IMR-90 (cell line): ENCODE data around the gene COL18A1. TPM values are rescaled to one million over a fixed set of nuclear protein-coding genes. Genes with fewer than 3 reads are reported as not detected.

ENCODE experiments used
- ATAC-seq: fragments of 200-7000 bp; cut with Tn5 transposase; 2 replicates; pipeline ENCODE4 v1.9.1; 2020; ENCODE audit warnings: low read depth, mild to moderate bottlenecking, moderate library complexity
- BruUV-seq: library from RNA; stranded (reverse); fragments of 400-500 nt; replicated peaks from 2 replicates; lab custom pipeline; 2021; lab: Mats Ljungman, UMichigan
- CTCF ChIA-PET: fragments of 300-600 bp; formaldehyde crosslinking; extraction: SDS; loops from one replicate; lab custom pipeline; 2021; ENCODE audit warnings: antibody characterized with exemption; lab: Yijun Ruan, JAX
- POLR2A ChIA-PET: fragments of 300-600 bp; sonication (Branson Sonifier 250); formaldehyde crosslinking; loops from one replicate; lab custom pipeline; 2022; ENCODE audit warnings: antibody characterized with exemption; ENCODE audit not compliant: unreplicated experiment; lab: Charles Lee
- DNase-seq: peaks from one replicate; pipeline ENCODE4 v3.0.0; 2013
- H2AFZ ChIP-seq: replicated peaks from 2 replicates; pipeline ENCODE3; 2013; ENCODE audit warnings: low read length, mild to moderate bottlenecking; ENCODE audit not compliant: poor library complexity
- H2AK5ac ChIP-seq: 2 replicates; pipeline ENCODE4 v1.6.1; 2013; ENCODE audit warnings: low read depth, low read length, inconsistent platforms
- H2AK9ac ChIP-seq: replicated peaks from 2 replicates; pipeline ENCODE3; 2013; ENCODE audit warnings: mild to moderate bottlenecking, low read depth, low read length, moderate library complexity; ENCODE audit not compliant: poor library complexity
- H2BK120ac ChIP-seq: 2 replicates; pipeline ENCODE4 v1.6.1; 2013; ENCODE audit warnings: low read depth, low read length, inconsistent platforms
- H2BK15ac ChIP-seq: 3 replicates; pipeline ENCODE4 v1.6.1; 2013; ENCODE audit warnings: low read depth, low read length, inconsistent platforms
- H2BK20ac ChIP-seq: 2 replicates; pipeline ENCODE4 v1.6.1; 2013; ENCODE audit warnings: low read depth, mild to moderate bottlenecking, inconsistent platforms, low read length, moderate library complexity
- H2BK5ac ChIP-seq: 2 replicates; pipeline ENCODE4 v1.6.1; 2013; ENCODE audit warnings: mild to moderate bottlenecking, low read depth, low read length, inconsistent platforms; ENCODE audit not compliant: poor library complexity, severe bottlenecking
- H3K14ac ChIP-seq: replicated peaks from 2 replicates; pipeline ENCODE4 v1.6.1; 2013; ENCODE audit warnings: low read depth, low read length, inconsistent platforms
- H3K18ac ChIP-seq: 2 replicates; pipeline ENCODE4 v1.6.1; 2013; ENCODE audit warnings: low read depth, low read length, control low read depth
- H3K23ac ChIP-seq: 2 replicates; pipeline ENCODE4 v1.6.1; 2013; ENCODE audit warnings: low read depth, low read length, inconsistent platforms
- H3K27ac ChIP-seq: 2 replicates; pipeline ENCODE4 v1.5.1; 2013; ENCODE audit warnings: mild to moderate bottlenecking, control low read depth, low read length; ENCODE audit not compliant: insufficient read depth
- H3K27me3 ChIP-seq: 2 replicates; pipeline ENCODE4 v1.6.1; 2013; ENCODE audit warnings: low read length; ENCODE audit not compliant: control insufficient read depth, insufficient read depth
- H3K36me3 ChIP-seq: 2 replicates; pipeline ENCODE4 v1.6.1; 2013; ENCODE audit warnings: low read length, mixed read lengths; ENCODE audit not compliant: control insufficient read depth, insufficient read depth
- H3K4ac ChIP-seq: 2 replicates; pipeline ENCODE4 v1.6.1; 2013; ENCODE audit warnings: low read depth, low read length, inconsistent platforms
- H3K4me1 ChIP-seq: 2 replicates; pipeline ENCODE4 v1.6.1; 2013; ENCODE audit warnings: low read length, mixed read lengths; ENCODE audit not compliant: control insufficient read depth, insufficient read depth
- H3K4me2 ChIP-seq: 2 replicates; pipeline ENCODE4 v1.6.1; 2013; ENCODE audit warnings: low read depth, mild to moderate bottlenecking, control low read depth, low read length, moderate library complexity
- H3K4me3 ChIP-seq: 2 replicates; pipeline ENCODE4 v1.5.1; 2013; ENCODE audit warnings: low read depth, mild to moderate bottlenecking, control low read depth, low read length, moderate library complexity; ENCODE audit not compliant: insufficient read depth
- H3K56ac ChIP-seq: 2 replicates; pipeline ENCODE4 v1.6.1; 2013; ENCODE audit warnings: low read length, inconsistent platforms; ENCODE audit not compliant: insufficient read depth; ENCODE audit errors: extremely low read depth
- H3K79me1 ChIP-seq, 2 experiments: 2 replicates each; pipeline ENCODE4 v1.6.1; 2013; ENCODE audit warnings: low read length in 2 of 2, inconsistent platforms in 1 of 2, low read depth in 1 of 2
- H3K9ac ChIP-seq: 2 replicates; pipeline ENCODE4 v1.6.1; 2013; ENCODE audit warnings: low read depth, low read length, control low read depth
- H3K9me1 ChIP-seq: 2 replicates; pipeline ENCODE4 v1.6.1; 2013; ENCODE audit warnings: low read length, inconsistent platforms; ENCODE audit not compliant: insufficient read depth
- H3K9me3 ChIP-seq: 2 replicates; pipeline ENCODE4 v1.6.1; 2013; ENCODE audit warnings: low read length; ENCODE audit not compliant: control insufficient read depth, insufficient read depth
- H4K20me1 ChIP-seq: 2 replicates; pipeline ENCODE4 v1.6.1; 2013; ENCODE audit warnings: low read length, inconsistent platforms; ENCODE audit not compliant: insufficient read depth
- H4K5ac ChIP-seq: 2 replicates; pipeline ENCODE4 v1.6.1; 2013; ENCODE audit warnings: mild to moderate bottlenecking, low read depth, low read length, control low read depth
- H4K8ac ChIP-seq, 2 experiments: 2 replicates each; pipeline ENCODE4 v1.6.1; 2013; ENCODE audit warnings: low read depth in 2 of 2, low read length in 2 of 2, control low read depth in 1 of 2, inconsistent platforms in 1 of 2
- H4K91ac ChIP-seq: 2 replicates; pipeline ENCODE4 v1.6.1; 2013; ENCODE audit warnings: low read depth, low read length, inconsistent platforms; ENCODE audit not compliant: insufficient read depth
- BHLHE40 ChIP-seq: fragments of 150-350 bp; IDR thresholded peaks from 2 replicates; pipeline ENCODE4 v1.6.1; 2016; ENCODE audit warnings: mild to moderate bottlenecking, low read depth, low read length
- CEBPB ChIP-seq: IDR thresholded peaks from 2 replicates; pipeline ENCODE4 v1.6.1; 2012; ENCODE audit warnings: low read depth, low read length, improper control_type of control experiment
- CHD1 ChIP-seq: IDR thresholded peaks from 2 replicates; pipeline ENCODE4 v1.6.1; 2012; ENCODE audit warnings: low read depth, low read length, improper control_type of control experiment
- NFE2L2 ChIP-seq: fragments of 150-350 bp; IDR thresholded peaks from 2 replicates; pipeline ENCODE4 v1.6.1; 2016; ENCODE audit warnings: low read depth, mild to moderate bottlenecking, low read length
- RAD21 ChIP-seq: IDR thresholded peaks from 2 replicates; pipeline ENCODE4 v1.6.1; 2012; ENCODE audit warnings: low read length, improper control_type of control experiment
- WGBS, 2 experiments: methylation state at CpG; one replicate each; pipeline versions ENCODE4 v1.1.5 to v1.1.7; 2013; ENCODE audit warnings: missing lambda C conversion rate in 2 of 2; ENCODE audit not compliant: insufficient read length in 1 of 2; ENCODE audit errors: extremely low coverage in 2 of 2; 5-methylcytosine and 5-hydroxymethylcytosine counted together
- dilution Hi-C: fragments of 300-500 bp; cut with HindIII; formaldehyde crosslinking; loops from one replicate; pipeline ENCODE4 v1.14.3; 2018; ENCODE audit warnings: low sequenced_read_pairs; ENCODE audit not compliant: unreplicated experiment
- in situ Hi-C: fragments of 300-500 bp; cut with MboI; formaldehyde crosslinking; loops from 3 replicates; pipeline ENCODE4 v1.14.3; 2019; ENCODE audit warnings: low sequenced_read_pairs, inconsistent platforms, mixed read lengths
- intact Hi-C: fragments of 100-400 bp; cut with micrococcal nuclease; formaldehyde crosslinking; loops from 2 replicates; pipeline ENCODE4 v1.10.0; 2022
- polyA plus RNA-seq, 3 experiments: library from polyadenylated mRNA; depleted of rRNA; stranded (reverse); fragments of >200 nt; gene quantifications; 2 replicates each; pipeline ENCODE4 v1.2.3, GENCODE V29; 2012; ENCODE audit warnings: low replicate concordance in 1 of 3
- total RNA-seq: library from RNA; depleted of rRNA; stranded (reverse); fragments of >200 nt; gene quantifications from 2 replicates; pipeline ENCODE4 v1.2.3, GENCODE V29; 2012

COL18A1 gene
- total and polyA plus RNA-seq, 2 of the 4 experiments (the other 2 are of a cell fraction): 4.3 to 46.7 TPM

DNA sequence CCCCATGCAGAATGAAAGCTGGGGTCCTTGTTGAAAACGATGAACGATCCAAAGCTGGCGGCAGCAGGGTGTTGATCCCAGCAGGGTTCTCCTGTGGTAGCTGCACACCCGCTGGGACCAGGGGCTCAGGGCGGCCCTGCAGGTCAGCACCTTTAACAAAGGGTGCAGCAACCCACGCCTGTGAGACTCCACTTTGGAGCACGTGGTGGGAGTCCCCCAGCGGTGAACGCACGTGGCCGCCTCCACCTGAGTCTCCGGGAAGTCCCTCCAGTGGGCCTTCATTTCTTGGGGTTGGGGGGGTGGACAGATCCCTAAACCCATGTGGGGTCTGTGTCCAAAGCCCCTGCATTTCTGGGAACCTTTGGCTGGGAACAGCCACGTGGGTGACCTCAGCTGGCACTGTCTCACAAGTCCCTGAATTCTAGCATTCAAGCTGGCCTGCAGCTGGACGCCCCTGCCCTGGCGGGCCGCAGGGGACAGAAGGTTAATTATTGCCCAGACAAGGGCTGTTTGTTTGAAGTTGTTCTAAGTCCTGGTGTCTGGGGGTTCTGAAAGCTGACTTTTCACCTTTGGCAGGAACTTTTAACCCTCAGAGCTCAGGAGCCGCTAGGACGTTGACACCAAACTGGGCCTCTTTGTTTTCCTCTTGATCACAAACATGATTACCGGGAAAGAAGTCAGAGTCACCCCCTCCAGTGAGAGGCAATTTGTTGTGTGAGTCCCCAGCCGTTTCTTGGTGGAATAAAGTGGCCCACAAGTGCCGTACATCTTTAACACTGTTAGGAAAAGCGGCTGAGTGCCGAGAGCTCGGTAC, 64.5 kb downstream of the COL18A1 start (continued):
- TF ChIP-seq CHD1: no peak
- no peak for TF ChIP-seq NFE2L2
- TF ChIP-seq CEBPB: no peak

- Histone ChIP-seq H3K9me1 (peaks cover 17% of the 10 kb centered on the region), H2BK15ac (peak overlapping the region; percentile 48; the same call in 1 of the 3 replicates), H4K8ac (peak overlapping the region in 1 of 2 experiments; percentile 56; a peak in 1 of 4 replicates), H3K56ac (no peak overlapping the region), H2AFZ (peak overlapping the region; percentile 5), H2BK120ac (peak overlapping the region; percentile 47), H4K20me1 (peaks cover 72% of the 10 kb centered on the region), H3K18ac (peak overlapping the region; percentile 6; the same call in 1 of the 2 replicates), H4K5ac (peak overlapping the region; percentile 2), H3K14ac (peak overlapping the region; percentile 78), H3K27ac (peak overlapping the region; percentile 37; the same call in 1 of the 2 replicates), H3K4me1 (peaks cover 32% of the 10 kb centered on the region), H3K4me3 (no peak overlapping the region), H3K23ac (peak overlapping the region; percentile 57; the same call in 1 of the 2 replicates), H3K27me3 (no peaks in the 10 kb centered on the region), H2BK20ac (peak overlapping the region; percentile 58; the same call in 1 of the 2 replicates), H3K36me3 (peaks cover 22% of the 10 kb centered on the region), H2BK5ac (peak overlapping the region; percentile 25), H4K91ac (peak overlapping the region; percentile 73; the same call in 1 of the 2 replicates), H3K9ac (no peak overlapping the region), H2AK5ac (peak overlapping the region; percentile 60), H3K4ac (peak overlapping the region; percentile 78), H3K79me1 (peaks cover 10 to 64% of the 10 kb centered on the region in 2 experiments; a peak in 3 of 4 replicates), H3K9me3 (no peaks in the 10 kb centered on the region), H3K4me2 (peak overlapping the region; percentile 32), H2AK9ac (peak overlapping the region; percentile 82)
- DNase-seq (peak; percentile 68), ATAC-seq (peak; percentile 3; the same call in 1 of the 2 replicates)
- no TSS peak for BruUV-seq
- ChIA-PET POLR2A (no interaction called here), CTCF (no interaction called here)
- intact Hi-C loops: no loop called here
- 0 out of 2 replicates have a peak, but pooled peaks have one; percentile 17 for TF ChIP-seq BHLHE40
- no peak for TF ChIP-seq RAD21
- WGBS, 2 experiments: no CpG with 5 or more reads among the region's 7 CpGs
- in situ Hi-C loops: no loop called here
- dilution Hi-C loops: no loop called here
These were observed 65.1 kb downstream of the COL18A1 start for GRCh38 chr21:45470087-45470515.
